GM18499 (cell line): Measurements from ENCODE around the gene PRKCG.
"Not testable (repeated sequence)": the region's sequence is repeated elsewhere in the genome, so short reads cannot be mapped to it uniquely, and the experiment has no call there.

Experiments
- ATAC-seq: cut with Tn5 transposase; IDR thresholded peaks from one replicate; pipeline ENCODE4 v1.9.1; 2021; ENCODE audit warnings: moderate number of reproducible peaks; ENCODE audit not compliant: insufficient read depth, unreplicated experiment

Gene PRKCG

GRCh38 chr19:53927739-53928138, 45.7 kb downstream of the PRKCG start:
- no peak for ATAC-seq

- ATAC-seq, result no peak
Measured at GRCh38 chr19:53936029-53936428, 54.0 kb downstream of the PRKCG start.

- no peak for ATAC-seq
Measured at GRCh38 chr19:53942001-53942786, 60.2 kb downstream of the PRKCG start.

- ATAC-seq, result no peak
Measured at GRCh38 chr19:53944416-53944815, 62.4 kb downstream of the PRKCG start.

GRCh38 chr19:53944933-53945332, 62.9 kb downstream of the PRKCG start:
- no peak for ATAC-seq

- ATAC-seq, result no peak
Measured at GRCh38 chr19:53945441-53945840, 63.4 kb downstream of the PRKCG start.

- no peak for ATAC-seq
Measured at GRCh38 chr19:53945998-53946397, 64.0 kb downstream of the PRKCG start.

GRCh38 chr19:53947624-53948023, 65.6 kb downstream of the PRKCG start:
- ATAC-seq, result no peak

GRCh38 chr19:53948611-53949010, 66.6 kb downstream of the PRKCG start:
- not testable (repeated sequence) for ATAC-seq

GRCh38 chr19:53951436-53951835, 69.4 kb downstream of the PRKCG start:
- no peak for ATAC-seq

- no peak for ATAC-seq
Measured at GRCh38 chr19:53951947-53952346, 70.0 kb downstream of the PRKCG start.

- no peak for ATAC-seq
Measured at GRCh38 chr19:53953383-53953782, 71.4 kb downstream of the PRKCG start.
